Heart left ventricle (tissue), 13 donors: ENCODE data around the gene CCR9.

ENCODE experiments used
- CTCF ChIP-seq, 12 donors: fragments of 200-600 bp; sonication (generic) in 4 of 12; IDR thresholded peaks; one replicate each; pipeline versions ENCODE4 v1.5.0 to v1.8.0; 2018 to 2022; ENCODE audit warnings: antibody characterized with exemption in 12 of 12, mild to moderate bottlenecking in 5 of 12
- POLR2A ChIP-seq, 2 donors: fragments of 450-650 bp; IDR thresholded peaks; one replicate each; pipeline ENCODE4 v1.6.1; 2017; ENCODE audit warnings: antibody characterized with exemption in 2 of 2, mild to moderate bottlenecking in 2 of 2, moderate library complexity in 2 of 2
- donor health status: ischemic (EF 13 %, LVEDD 7.1; RV severe dilation, severe dysfunction).
- donor health status: DM: no; HTN: yes; CAD: no.
- donor health status: DM: no; HTN: no; CAD: no.
- donor health status: ischemic (EF 25% LVEDD 6.9; RV normal size, moderate dysfunction).
- donor health status: ischemic (EF 25% LVEDD 5.7; RV mildly dilated, moderate dysfunction).
- donor health status: ischemic (EF 35%, LVEDD 5.7; RV mildly dilated, moderate dysfunction).
- donor health status: nonischemic (EF 11% LVEDD 7.7; RV severe dilation, severe dysfunction).
- donor health status: DM: yes; HTN: yes; CAD: no.
- donor health status: PGD.
- donor health status: ischemic (EF 29% LVEDD 5.4; RV normal size, mild dysfunction).
- donor health status: nonischemic (EF 23%, LVEDD 6.1; RV moderate dilation, normal function).

GRCh38 chr3:45878124-45878523 lies 8.2 kb upstream of the CCR9 start:
- no peak for TF ChIP-seq CTCF (IDR thresholded peaks at IDR 0.05)
- TF ChIP-seq POLR2A (IDR thresholded peaks at IDR 0.05) = no peak
